ENCODE data around the gene VRTN.

GRCh38 chr14:74350928-74351323, 2.7 kb downstream of the VRTN start:
- TF ChIP-seq POLR2AphosphoS5 (IDR thresholded peaks at IDR 0.05; ENCODE audit: low read depth, low read length), result no peak
- no peak for TF ChIP-seq TAF1 (IDR thresholded peaks at IDR 0.05; ENCODE audit: borderline replicate concordance, insufficient read depth, low read length)

All from PFSK-1 (cell line).